Measurements from ENCODE around the gene SH3PXD2A. TPM values are rescaled to one million over a fixed set of nuclear protein-coding genes. Genes with fewer than 3 reads are reported as not detected.

The SH3PXD2A gene
- total RNA-seq, 2 donors from 2014 or later = 62.6 to 93.6 TPM

GRCh38 chr10:103804871-103805270 lies 50.5 kb downstream of the SH3PXD2A start:
- intact Hi-C loops (cut with DNase I) = no loop called here
- DNase-seq (ENCODE audit: low spot score) = no peak

- intact Hi-C loops (cut with DNase I) = no loop called here
- no peak for DNase-seq (ENCODE audit: low spot score)
Observed at GRCh38 chr10:103803941-103804340, 51.4 kb downstream of the SH3PXD2A start.

GRCh38 chr10:103802637-103803353 lies 52.6 kb downstream of the SH3PXD2A start:
- intact Hi-C loops (cut with DNase I) = no loop called here
- no peak for DNase-seq (ENCODE audit: low spot score)

GRCh38 chr10:103802081-103802480 lies 53.3 kb downstream of the SH3PXD2A start:
- intact Hi-C loops (cut with DNase I) = no loop called here
- no peak for DNase-seq (ENCODE audit: low spot score)

- DNase-seq (ENCODE audit: low spot score) = no peak
- intact Hi-C loops (cut with DNase I) = no loop called here
Observed at GRCh38 chr10:103800789-103801540, 54.4 kb downstream of the SH3PXD2A start.

- DNase-seq (ENCODE audit: low spot score) = no peak
- intact Hi-C loops (cut with DNase I) = no loop called here
Observed at GRCh38 chr10:103800089-103800488, 55.3 kb downstream of the SH3PXD2A start.

GRCh38 chr10:103799341-103799740 lies 56.0 kb downstream of the SH3PXD2A start:
- intact Hi-C loops (cut with DNase I) = no loop called here
- no peak for DNase-seq (ENCODE audit: low spot score)

- peak; percentile 71 for DNase-seq (ENCODE audit: low spot score)
Observed at GRCh38 chr10:103798511-103798910, 56.9 kb downstream of the SH3PXD2A start.

GRCh38 chr10:103797857-103798256 lies 57.5 kb downstream of the SH3PXD2A start:
- no peak for DNase-seq (ENCODE audit: low spot score)
- intact Hi-C loops (cut with DNase I) = no loop called here

More at GRCh38 chr10:103798511-103798910, 56.9 kb downstream of the SH3PXD2A start:
- intact Hi-C loops (cut with DNase I) = no loop called here

GRCh38 chr10:103795634-103796270 lies 59.6 kb downstream of the SH3PXD2A start:
- intact Hi-C loops (cut with DNase I) = no loop called here
- no peak for DNase-seq (ENCODE audit: low spot score)

- intact Hi-C loops (cut with DNase I) = no loop called here
Observed at GRCh38 chr10:103794996-103795395, 60.4 kb downstream of the SH3PXD2A start.

GRCh38 chr10:103793920-103794883 lies 61.2 kb downstream of the SH3PXD2A start:
- intact Hi-C loops (cut with DNase I) = no loop called here
- DNase-seq (ENCODE audit: low spot score) = peak; percentile 54

More at GRCh38 chr10:103794996-103795395, 60.4 kb downstream of the SH3PXD2A start:
- peak; percentile 9 for DNase-seq (ENCODE audit: low spot score)

GRCh38 chr10:103793429-103793828 lies 61.9 kb downstream of the SH3PXD2A start:
- peak; percentile 13 for DNase-seq (ENCODE audit: low spot score)

GRCh38 chr10:103792547-103792946 lies 62.8 kb downstream of the SH3PXD2A start:
- no peak for DNase-seq (ENCODE audit: low spot score)
- intact Hi-C loops (cut with DNase I) = no loop called here

More at GRCh38 chr10:103793429-103793828, 61.9 kb downstream of the SH3PXD2A start:
- intact Hi-C loops (cut with DNase I) = no loop called here

GRCh38 chr10:103791858-103792257 lies 63.5 kb downstream of the SH3PXD2A start:
- no peak for DNase-seq (ENCODE audit: low spot score)
- intact Hi-C loops (cut with DNase I) = no loop called here

- no peak for DNase-seq (ENCODE audit: low spot score)
- intact Hi-C loops (cut with DNase I) = no loop called here
Observed at GRCh38 chr10:103791291-103791690, 64.1 kb downstream of the SH3PXD2A start.

GRCh38 chr10:103790580-103790979 lies 64.8 kb downstream of the SH3PXD2A start:
- DNase-seq (ENCODE audit: low spot score) = no peak
- intact Hi-C loops (cut with DNase I) = no loop called here

GRCh38 chr10:103789771-103790201 lies 65.6 kb downstream of the SH3PXD2A start:
- no peak for DNase-seq (ENCODE audit: low spot score)
- intact Hi-C loops (cut with DNase I) = no loop called here

GRCh38 chr10:103789161-103789560 lies 66.2 kb downstream of the SH3PXD2A start:
- no peak for DNase-seq (ENCODE audit: low spot score)
- intact Hi-C loops (cut with DNase I) = no loop called here
